GM06990 (cell line): Measurements from ENCODE around the gene SLC14A1.
A peak's percentile ranks its signal among the peaks of the same experiment; 100 is the strongest.

Experiments used
- DNase-seq: peaks from one replicate; pipeline ENCODE4 v3.0.0-alpha.2; 2011; ENCODE audit not compliant: insufficient read length; ENCODE audit errors: extremely low read depth
- H3K27me3 ChIP-seq: replicated peaks from 2 replicates; pipeline ENCODE4 v1.6.0; 2011; ENCODE audit warnings: low read length; ENCODE audit not compliant: control insufficient read depth, insufficient read depth
- H3K36me3 ChIP-seq: 2 replicates; pipeline ENCODE4 v1.5.1; 2011; ENCODE audit warnings: low read length; ENCODE audit not compliant: control insufficient read depth, insufficient read depth
- H3K4me3 ChIP-seq: replicated peaks from 2 replicates; pipeline ENCODE4 v1.5.1; 2011; ENCODE audit warnings: low read depth, mild to moderate bottlenecking, control low read depth, low read length
- TF ChIP-seq, protein P1 (sequence below): IDR thresholded peaks from 2 replicates; pipeline ENCODE4 v1.5.1; 2011; ENCODE audit warnings: low read length, control low read depth, mild to moderate bottlenecking, inconsistent platforms; ENCODE audit not compliant: insufficient read depth, poor library complexity, severe bottlenecking

Gene SLC14A1

DNA sequence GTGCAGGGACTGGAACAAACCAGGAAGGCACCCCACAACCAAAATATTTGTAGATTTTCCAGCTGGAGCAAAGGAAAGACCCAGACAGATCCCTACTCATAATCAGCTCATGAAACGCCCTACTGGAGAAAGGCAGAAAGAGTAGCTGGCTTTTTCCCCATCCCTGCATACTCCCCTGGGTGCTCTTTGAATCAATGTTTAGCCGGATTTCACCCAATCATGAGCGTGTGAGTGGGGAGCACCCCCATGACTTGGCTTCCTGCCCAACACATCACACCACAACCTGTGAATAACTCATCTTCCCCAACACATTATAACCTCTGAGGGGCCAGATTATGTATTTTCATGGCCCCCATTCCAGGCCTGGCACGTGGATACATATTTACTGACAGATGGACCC is 35.1 kb upstream of the SLC14A1 start:
- Histone ChIP-seq H3K4me3 (no peak overlapping the region), H3K36me3 (no peaks in the 10 kb centered on the region), H3K27me3 (no peaks in the 10 kb centered on the region)
- DNase-seq: no peak
- TF ChIP-seq, protein P1, sequence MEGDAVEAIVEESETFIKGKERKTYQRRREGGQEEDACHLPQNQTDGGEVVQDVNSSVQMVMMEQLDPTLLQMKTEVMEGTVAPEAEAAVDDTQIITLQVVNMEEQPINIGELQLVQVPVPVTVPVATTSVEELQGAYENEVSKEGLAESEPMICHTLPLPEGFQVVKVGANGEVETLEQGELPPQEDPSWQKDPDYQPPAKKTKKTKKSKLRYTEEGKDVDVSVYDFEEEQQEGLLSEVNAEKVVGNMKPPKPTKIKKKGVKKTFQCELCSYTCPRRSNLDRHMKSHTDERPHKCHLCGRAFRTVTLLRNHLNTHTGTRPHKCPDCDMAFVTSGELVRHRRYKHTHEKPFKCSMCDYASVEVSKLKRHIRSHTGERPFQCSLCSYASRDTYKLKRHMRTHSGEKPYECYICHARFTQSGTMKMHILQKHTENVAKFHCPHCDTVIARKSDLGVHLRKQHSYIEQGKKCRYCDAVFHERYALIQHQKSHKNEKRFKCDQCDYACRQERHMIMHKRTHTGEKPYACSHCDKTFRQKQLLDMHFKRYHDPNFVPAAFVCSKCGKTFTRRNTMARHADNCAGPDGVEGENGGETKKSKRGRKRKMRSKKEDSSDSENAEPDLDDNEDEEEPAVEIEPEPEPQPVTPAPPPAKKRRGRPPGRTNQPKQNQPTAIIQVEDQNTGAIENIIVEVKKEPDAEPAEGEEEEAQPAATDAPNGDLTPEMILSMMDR: no peak

DNA sequence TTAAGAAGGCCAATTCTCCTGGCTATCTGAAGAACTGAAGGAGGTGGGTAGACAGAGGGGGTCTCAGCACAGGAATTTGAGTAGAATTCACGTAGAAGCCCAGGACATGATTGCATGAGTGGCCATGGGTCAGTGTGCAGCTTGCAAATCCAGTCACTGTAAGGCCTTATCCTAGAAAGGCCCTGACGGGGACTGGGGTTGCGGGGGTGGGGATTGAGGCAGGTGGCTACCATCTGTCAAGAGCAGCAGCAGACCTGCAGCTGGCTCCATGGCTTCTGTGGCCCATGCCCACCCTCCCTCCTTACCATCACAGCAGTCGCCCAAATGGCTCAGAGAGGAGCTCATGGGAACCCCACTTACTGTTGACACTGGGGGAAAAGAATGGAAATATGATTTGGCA is 34.6 kb upstream of the SLC14A1 start:
- DNase-seq: no peak
- no peaks in the 10 kb centered on the region for H3K27me3 ChIP-seq
- no peak overlapping the region for H3K4me3 ChIP-seq
- TF ChIP-seq, protein P1: no peak
- H3K36me3 ChIP-seq: no peaks in the 10 kb centered on the region

DNA sequence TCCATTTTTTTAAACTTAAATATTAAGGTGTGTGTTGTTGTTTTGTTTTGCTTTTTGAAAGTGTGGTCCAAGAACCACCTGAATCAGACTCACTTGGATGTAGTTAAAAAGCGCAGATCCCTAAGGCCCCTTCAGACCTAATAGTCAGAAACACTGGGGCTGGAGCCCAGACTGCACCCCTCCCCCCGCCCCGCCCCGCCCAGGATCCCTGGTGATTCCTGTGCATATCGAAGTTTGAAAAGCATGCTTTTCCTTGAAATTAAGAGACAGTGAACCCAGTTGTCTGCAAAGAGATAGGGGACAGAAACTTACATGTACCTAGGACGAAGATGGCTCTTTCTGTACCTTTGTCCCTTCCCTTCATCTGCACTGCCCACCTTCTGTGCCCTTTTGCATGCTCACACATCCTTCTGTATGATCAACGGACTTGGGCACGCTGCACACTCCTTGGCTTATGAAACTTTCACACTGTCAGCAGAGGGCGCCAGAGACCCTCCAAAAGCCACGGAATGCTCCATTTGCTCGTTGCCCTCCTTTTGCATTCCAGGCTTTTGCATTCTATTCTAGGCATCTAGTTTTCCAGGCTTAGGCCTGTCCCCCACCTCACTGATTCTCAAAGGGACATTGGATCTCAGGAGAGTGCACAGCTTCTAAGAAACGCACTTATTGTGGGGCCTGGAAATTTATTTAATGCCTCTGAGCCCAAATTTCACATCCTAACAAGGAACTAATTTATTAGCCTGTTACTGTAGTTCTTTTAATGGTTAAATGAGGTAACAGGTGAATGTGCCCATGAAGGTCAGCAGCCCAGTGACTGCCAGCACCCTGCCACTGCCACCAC is 32.8 kb upstream of the SLC14A1 start:
- Histone ChIP-seq H3K36me3 (no peaks in the 10 kb centered on the region), H3K27me3 (no peaks in the 10 kb centered on the region), H3K4me3 (no peak overlapping the region)
- no peak for DNase-seq
- TF ChIP-seq, protein P1: peak; percentile 80

DNA sequence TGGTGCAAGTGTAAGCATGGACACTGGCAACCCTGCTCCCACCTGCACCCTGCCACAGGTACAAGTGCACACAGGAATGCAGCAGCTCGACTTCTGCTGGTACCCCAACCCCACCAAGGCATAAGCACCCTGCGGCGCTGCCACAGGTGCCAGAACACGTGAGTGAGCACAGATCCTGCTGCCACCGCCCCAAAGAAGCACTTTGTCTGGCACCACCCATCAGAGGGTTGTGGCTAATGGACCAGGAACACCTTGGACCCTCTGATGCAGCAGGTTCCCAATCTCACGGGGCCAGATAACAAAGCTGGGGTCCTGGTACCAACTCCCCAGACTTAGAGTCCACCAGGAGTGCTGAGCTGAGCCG is 32.2 kb upstream of the SLC14A1 start:
- TF ChIP-seq, protein P1: no peak
- DNase-seq: no peak
- Histone ChIP-seq H3K27me3 (no peaks in the 10 kb centered on the region), H3K36me3 (no peaks in the 10 kb centered on the region), H3K4me3 (no peak overlapping the region)

DNA sequence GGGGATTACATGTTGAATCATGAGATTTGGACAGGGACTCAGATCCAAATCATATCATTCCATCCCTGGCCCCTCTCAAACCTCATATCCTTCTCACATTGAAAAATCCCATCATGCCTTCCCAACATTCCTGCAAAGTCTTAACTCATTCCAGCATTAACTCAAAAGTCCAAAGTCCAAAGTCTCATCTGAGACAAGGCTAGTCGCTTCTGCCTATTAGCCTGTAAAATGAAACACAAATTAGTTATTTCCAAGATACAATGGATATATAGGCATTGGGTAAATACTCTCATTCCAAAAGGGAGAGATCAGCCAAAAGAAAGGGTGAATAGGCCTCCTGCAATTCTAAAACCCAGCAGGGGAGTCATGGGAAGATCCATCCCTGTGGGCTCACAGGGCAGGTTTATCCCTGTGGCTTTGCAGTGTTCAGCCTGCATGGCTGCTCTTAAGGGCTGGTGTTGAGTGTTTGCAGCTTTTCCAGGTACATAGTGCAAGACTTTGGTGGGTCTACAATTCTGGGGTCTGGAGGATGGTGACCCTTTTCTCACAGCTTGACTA is 21.2 kb upstream of the SLC14A1 start:
- TF ChIP-seq, protein P1: no peak
- H3K36me3 ChIP-seq: no peaks in the 10 kb centered on the region

More for the DNA sequence above, 21.2 kb upstream of the SLC14A1 start:
- H3K4me3 ChIP-seq: no peak overlapping the region
- DNase-seq: no peak
- no peaks in the 10 kb centered on the region for H3K27me3 ChIP-seq
